HG03039 (cell line): ENCODE results near the gene SAMMSON.

ENCODE experiments used
- ATAC-seq: cut with Tn5 transposase; IDR thresholded peaks from one replicate; pipeline ENCODE4 v1.9.1; 2021; ENCODE audit warnings: mild to moderate bottlenecking, moderate library complexity; ENCODE audit not compliant: unreplicated experiment

SAMMSON gene

DNA sequence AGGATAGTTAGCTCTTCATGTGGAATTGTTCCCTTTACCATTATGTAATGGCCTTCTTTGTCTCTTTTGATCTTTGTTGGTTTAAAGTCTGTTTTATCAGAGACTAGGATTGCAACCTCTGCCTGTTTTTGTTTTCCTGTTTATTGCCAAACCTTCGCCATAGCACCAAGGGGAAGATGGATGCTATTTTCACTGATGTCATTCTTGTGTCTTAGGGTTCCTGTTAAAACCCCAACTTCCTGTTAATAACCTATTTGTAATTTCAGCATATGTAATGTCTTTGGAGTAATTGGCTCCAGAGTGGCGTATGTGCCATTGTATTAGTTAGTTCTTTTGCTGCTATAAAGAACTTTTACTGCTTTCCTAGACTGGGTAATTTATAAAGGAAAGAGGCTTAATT lies 10.8 kb downstream of the SAMMSON start:
- ATAC-seq: no peak

DNA sequence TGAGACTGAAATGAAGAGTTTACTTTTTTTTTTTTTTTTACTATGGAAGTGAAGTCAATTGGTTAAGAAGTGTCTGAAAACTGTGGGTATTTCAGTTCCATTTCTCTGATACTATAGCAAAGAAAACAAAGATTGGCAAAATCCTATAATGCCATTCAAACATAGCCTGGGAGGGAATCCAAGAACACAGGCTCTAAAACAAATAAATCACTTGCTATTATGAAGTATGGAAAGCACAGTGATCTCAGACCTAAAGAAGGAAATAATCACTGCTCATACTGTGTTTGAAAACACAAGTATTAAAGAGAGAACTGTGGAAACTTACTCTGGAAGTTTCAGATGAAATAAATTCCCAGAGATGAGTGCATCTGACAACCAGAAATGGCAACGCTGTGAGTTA lies 12.0 kb downstream of the SAMMSON start:
- no peak for ATAC-seq

GRCh38 chr3:70020906-70021660 lies 21.6 kb downstream of the SAMMSON start:
- ATAC-seq: no peak

- no peak for ATAC-seq
These were observed 28.8 kb downstream of the SAMMSON start for GRCh38 chr3:70028361-70028760.

GRCh38 chr3:70038693-70039092 lies 39.2 kb downstream of the SAMMSON start:
- ATAC-seq: no peak

- no peak for ATAC-seq
These were observed 40.9 kb downstream of the SAMMSON start for GRCh38 chr3:70040386-70040785.

- no peak for ATAC-seq
These were observed 43.1 kb downstream of the SAMMSON start for GRCh38 chr3:70042641-70043040.

DNA sequence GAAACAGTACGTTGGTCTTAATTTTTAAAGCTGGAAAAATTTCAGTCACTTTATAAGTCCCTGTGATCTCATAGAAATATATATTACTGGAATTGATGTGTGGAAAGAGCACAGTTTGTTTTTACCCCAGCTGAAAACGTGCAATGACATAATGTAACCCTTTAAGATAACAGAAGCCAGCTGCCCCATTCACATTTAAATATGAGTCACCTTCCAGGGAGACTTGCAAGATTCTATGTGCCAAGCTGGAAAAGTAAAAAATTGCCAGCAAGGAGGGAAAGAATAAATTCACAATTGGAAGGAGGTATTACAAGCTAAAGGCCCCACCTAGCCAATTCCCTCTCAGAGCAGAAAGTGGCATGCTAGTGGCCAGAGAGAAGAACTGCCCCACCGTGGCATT lies 50.2 kb downstream of the SAMMSON start:
- no peak for ATAC-seq

GRCh38 chr3:70053293-70053692 lies 53.8 kb downstream of the SAMMSON start:
- no peak for ATAC-seq

DNA sequence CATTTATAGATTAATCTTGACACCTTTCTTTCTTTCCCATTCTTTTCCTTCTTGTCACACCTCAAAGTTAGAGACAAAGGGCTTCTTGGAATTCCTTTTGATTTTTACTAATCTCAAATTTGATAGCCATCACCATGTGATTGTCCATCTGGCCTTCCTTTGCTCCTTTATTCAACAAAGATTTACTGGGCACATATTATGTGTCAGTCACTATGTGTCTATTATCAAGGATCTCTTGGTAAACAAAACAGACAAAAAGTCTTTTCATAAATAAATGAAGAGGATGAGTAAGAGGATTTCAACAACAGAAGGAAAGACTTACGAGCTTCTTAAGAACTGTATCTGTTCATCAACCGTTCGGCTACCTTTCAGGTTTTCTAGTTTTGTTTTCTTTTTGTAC lies 56.5 kb downstream of the SAMMSON start:
- ATAC-seq: no peak

GRCh38 chr3:70057426-70057825 lies 57.9 kb downstream of the SAMMSON start:
- no peak for ATAC-seq

GRCh38 chr3:70061096-70061495 lies 61.6 kb downstream of the SAMMSON start:
- ATAC-seq: no peak

DNA sequence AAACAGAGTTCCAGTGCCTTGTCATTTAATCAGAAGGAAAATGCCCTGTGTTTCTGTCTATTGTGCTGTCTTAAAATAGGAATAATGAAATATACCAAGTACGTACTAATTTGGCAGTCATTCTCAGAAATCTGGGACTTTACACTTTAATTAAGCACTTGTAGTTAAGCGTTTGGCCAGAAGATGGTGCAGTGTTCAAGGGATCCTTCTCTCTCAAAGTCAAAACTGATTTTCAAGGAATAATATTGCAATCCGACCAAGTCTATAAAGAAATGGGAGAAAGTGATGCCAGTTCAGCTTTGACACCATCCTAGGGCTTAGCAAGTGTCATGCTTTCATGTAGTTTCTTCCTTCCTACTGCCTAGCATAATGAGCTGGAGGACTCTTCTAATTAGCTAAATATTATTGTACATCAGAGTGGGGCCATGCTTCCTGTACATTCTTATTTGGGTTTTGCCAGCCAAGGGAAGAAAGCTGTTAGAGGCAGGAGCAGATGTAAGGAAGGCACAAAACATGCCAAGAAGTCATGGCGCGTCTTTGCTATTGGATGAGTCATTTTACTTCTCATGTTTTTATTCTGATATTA lies 64.8 kb downstream of the SAMMSON start:
- no peak for ATAC-seq

DNA sequence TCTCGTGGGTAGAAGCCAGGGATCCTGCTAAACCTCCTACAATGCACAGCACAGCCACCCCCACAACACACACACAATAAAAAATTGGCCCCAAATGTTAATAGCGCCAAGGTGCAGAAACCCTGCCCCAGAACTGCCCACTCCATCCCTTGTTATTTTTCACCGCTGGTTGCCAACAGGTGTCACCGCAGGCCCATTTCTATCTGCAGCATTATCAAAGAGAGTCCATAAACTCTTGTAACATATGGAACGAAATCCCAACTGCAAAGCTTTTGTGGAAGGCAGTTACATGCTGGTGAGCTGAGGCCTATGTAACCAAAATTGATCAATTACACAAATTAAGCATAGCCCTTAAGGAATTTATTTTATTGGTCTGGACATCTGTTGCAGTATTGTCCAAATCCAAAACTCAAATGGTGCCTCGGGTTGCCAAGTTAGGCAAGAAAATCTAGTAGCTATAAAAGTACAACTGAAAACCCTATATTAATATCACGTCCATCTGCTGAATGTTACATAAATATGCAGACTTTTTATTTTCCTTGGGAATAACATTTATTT lies 66.2 kb downstream of the SAMMSON start:
- ATAC-seq: no peak

- ATAC-seq: no peak
These were observed 68.5 kb downstream of the SAMMSON start for GRCh38 chr3:70067860-70068521.

- ATAC-seq: no peak
These were observed 70.0 kb downstream of the SAMMSON start for GRCh38 chr3:70069557-70069956.

- no peak for ATAC-seq
These were observed 71.6 kb downstream of the SAMMSON start for GRCh38 chr3:70071138-70071537.

GRCh38 chr3:70072180-70072579 lies 72.6 kb downstream of the SAMMSON start:
- ATAC-seq: no peak

DNA sequence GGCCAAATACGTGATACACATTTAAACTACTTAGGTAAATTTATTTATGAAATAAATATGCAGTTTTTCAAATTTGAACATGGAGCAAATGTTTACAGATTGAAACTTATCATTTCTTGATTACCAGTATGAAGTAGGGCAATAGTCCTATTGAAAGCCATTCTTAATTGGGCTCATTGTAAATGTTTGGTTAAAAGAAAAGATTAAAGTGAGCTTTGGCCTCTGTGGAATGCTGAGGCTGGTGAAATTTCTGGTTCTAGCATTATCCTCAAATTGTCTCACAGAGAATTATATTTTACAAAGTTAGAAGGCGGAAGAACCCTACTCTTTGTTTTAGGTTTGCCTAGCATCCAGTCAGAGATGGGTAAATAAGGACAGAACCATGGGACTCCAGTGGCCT lies 73.2 kb downstream of the SAMMSON start:
- ATAC-seq: no peak

DNA sequence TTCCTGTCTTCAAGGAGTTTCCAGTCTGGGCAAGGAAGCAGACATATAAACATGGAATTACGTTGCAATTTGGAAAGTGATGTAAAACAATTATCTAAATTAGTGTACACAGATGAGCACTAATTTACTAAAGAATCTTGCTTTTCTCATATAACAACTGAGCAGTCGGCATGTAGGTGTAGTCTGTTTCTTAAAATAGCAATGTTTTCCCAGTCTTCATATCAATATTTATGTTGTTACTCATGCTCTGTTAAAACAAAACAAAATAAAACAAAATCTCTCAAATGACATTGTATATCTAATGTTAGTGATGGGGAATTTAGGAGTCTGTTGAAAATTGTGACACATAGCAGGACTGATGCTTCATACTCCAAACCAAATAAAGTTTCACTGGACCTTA lies 75.6 kb downstream of the SAMMSON start:
- ATAC-seq: no peak

GRCh38 chr3:70076396-70076795 lies 76.9 kb downstream of the SAMMSON start:
- ATAC-seq: no peak

- no peak for ATAC-seq
These were observed 79.2 kb downstream of the SAMMSON start for GRCh38 chr3:70078778-70079177.
